Measurements from ENCODE around the gene ZNF536.

Gene ZNF536

GRCh38 chr19:30512176-30513081 is 140.2 kb downstream of the ZNF536 start:
- TF ChIP-seq CTCF (IDR thresholded peaks at IDR 0.05; ENCODE audit: low read depth, low read length): no peak
- no peak overlapping the region for H3K4me3 ChIP-seq (ENCODE audit: low read depth, low read length)

GRCh38 chr19:30513082-30513411 is 140.9 kb downstream of the ZNF536 start:
- no peak overlapping the region for H3K4me3 ChIP-seq (ENCODE audit: low read depth, low read length)
- TF ChIP-seq CTCF (IDR thresholded peaks at IDR 0.05; ENCODE audit: low read depth, low read length): no peak

- no peak overlapping the region for H3K4me3 ChIP-seq (ENCODE audit: low read depth, low read length)
- no peak for TF ChIP-seq CTCF (IDR thresholded peaks at IDR 0.05; ENCODE audit: low read depth, low read length)
Measured at GRCh38 chr19:30516111-30516510, 143.9 kb downstream of the ZNF536 start.

GRCh38 chr19:30516531-30516930 is 144.3 kb downstream of the ZNF536 start:
- no peak for TF ChIP-seq CTCF (IDR thresholded peaks at IDR 0.05; ENCODE audit: low read depth, low read length)
- H3K4me3 ChIP-seq (ENCODE audit: low read depth, low read length): no peak overlapping the region

GRCh38 chr19:30518965-30519606 is 146.9 kb downstream of the ZNF536 start:
- no peak overlapping the region for H3K4me3 ChIP-seq (ENCODE audit: low read depth, low read length)
- no peak for TF ChIP-seq CTCF (IDR thresholded peaks at IDR 0.05; ENCODE audit: low read depth, low read length)

- no peak for TF ChIP-seq CTCF (IDR thresholded peaks at IDR 0.05; ENCODE audit: low read depth, low read length)
- H3K4me3 ChIP-seq (ENCODE audit: low read depth, low read length): no peak overlapping the region
Measured at GRCh38 chr19:30519607-30520205, 147.5 kb downstream of the ZNF536 start.

Data from WI38 (cell line).